Endothelial cell (in vitro differentiated cells): ENCODE data around the gene CCKAR. TPM values are rescaled to one million over a fixed set of nuclear protein-coding genes. Genes with fewer than 3 reads are reported as not detected.

Experiments used
- DNase-seq: peaks from one replicate; pipeline ENCODE4 v3.0.0; 2021; ENCODE audit warnings: low spot score
- H3K27ac Mint-ChIP-seq: one replicate; pipeline ENCODE4 v1.8.0; 2021; ENCODE audit warnings: mixed read lengths, inconsistent platforms; ENCODE audit not compliant: unreplicated experiment
- H3K27me3 Mint-ChIP-seq: one replicate; pipeline ENCODE4 v1.8.0; 2021; ENCODE audit warnings: mild to moderate bottlenecking, moderate library complexity, mixed read lengths, inconsistent platforms; ENCODE audit not compliant: unreplicated experiment
- H3K36me3 Mint-ChIP-seq: one replicate; pipeline ENCODE4 v1.8.0; 2021; ENCODE audit warnings: mild to moderate bottlenecking, low read depth, mixed read lengths, inconsistent platforms; ENCODE audit not compliant: unreplicated experiment
- H3K4me1 Mint-ChIP-seq: one replicate; pipeline ENCODE4 v1.8.0; 2021; ENCODE audit warnings: mild to moderate bottlenecking, mixed read lengths, inconsistent platforms; ENCODE audit not compliant: unreplicated experiment
- H3K4me3 Mint-ChIP-seq: one replicate; pipeline ENCODE4 v1.8.0; 2021; ENCODE audit warnings: mild to moderate bottlenecking, mixed read lengths, inconsistent platforms; ENCODE audit not compliant: unreplicated experiment
- H3K9me3 Mint-ChIP-seq: one replicate; pipeline ENCODE4 v1.8.0; 2021; ENCODE audit warnings: mixed read lengths, inconsistent platforms; ENCODE audit not compliant: unreplicated experiment
- CTCF ChIP-seq: fragments of 200-600 bp; sonication (generic); IDR thresholded peaks from one replicate; pipeline ENCODE4 v1.5.0; 2021; ENCODE audit warnings: antibody characterized with exemption; ENCODE audit not compliant: unreplicated experiment
- total RNA-seq: library from RNA; stranded (reverse); fragmentation: NEBNext Ultra II Directional; extraction: Animal tissue kit (Norgen Biotek cat#: 25700); gene quantifications from one replicate; pipeline ENCODE4 v1.2.1, GENCODE V29; 2021; ENCODE audit not compliant: unreplicated experiment

The CCKAR gene
- total RNA-seq, 1 donor from 2014 or later, result not detected

GRCh38 chr4:26454961-26455360, 35.3 kb downstream of the CCKAR start:
- no peak for DNase-seq
- Mint-ChIP-seq H3K36me3 (no peaks in the 10 kb centered on the region), H3K9me3 (no peaks in the 10 kb centered on the region), H3K27me3 (peaks cover 3% of the 10 kb centered on the region), H3K27ac (no peak overlapping the region), H3K4me3 (no peak overlapping the region), H3K4me1 (peaks cover 8% of the 10 kb centered on the region)
- no peak for TF ChIP-seq CTCF

DNA sequence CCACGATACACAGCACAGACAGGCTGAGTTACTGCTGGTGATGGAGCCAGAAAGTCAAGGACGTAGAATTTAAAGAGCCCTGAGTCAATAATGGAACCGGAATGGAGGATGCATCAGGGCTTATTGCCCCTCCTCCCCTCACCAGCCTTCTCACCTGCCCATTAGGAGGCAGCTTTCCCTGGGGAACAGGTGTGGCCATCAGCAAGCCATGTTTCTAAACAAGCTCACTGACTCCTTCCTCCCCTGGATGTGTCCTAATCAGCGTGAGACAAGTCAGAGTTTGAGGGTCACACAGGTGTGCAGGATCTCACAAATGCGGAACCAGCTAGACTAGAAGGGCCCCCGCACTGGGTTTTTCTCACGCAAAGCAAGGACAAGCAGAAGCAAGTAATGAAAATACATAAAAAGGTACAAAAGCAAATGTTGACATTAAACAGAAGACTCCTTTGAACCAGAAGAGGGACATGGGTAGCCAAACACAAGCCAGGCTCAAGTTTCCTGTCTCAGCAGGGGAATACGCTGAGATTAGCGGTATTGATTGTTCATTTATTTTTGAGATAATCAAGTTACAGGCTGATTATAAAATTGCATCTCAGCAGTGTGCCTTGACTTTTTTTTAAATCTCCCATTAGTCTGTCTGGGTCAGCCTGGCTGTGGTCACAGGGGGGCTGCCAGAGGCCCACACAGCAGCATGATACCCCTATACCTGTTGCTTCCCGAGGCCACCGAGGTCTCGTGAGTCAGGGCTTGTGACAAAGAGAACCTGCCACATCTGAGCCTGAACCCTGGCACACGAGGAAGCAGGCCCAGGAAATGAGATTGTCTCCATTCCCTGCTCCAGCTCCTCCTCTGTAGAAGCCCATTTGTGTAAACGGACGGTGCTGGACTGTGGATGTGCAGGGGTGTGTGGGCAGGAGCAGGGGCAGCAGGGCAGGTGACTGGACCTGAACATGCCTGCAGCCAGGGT, 37.4 kb downstream of the CCKAR start:
- no peaks in the 10 kb centered on the region for H3K36me3 Mint-ChIP-seq
- no peak overlapping the region for H3K27ac Mint-ChIP-seq
- no peak for TF ChIP-seq CTCF
- H3K9me3 Mint-ChIP-seq, result no peaks in the 10 kb centered on the region
- H3K27me3 Mint-ChIP-seq, result peaks cover 3% of the 10 kb centered on the region
- DNase-seq, result no peak
- H3K4me3 Mint-ChIP-seq, result no peak overlapping the region
- peaks cover 8% of the 10 kb centered on the region for H3K4me1 Mint-ChIP-seq

GRCh38 chr4:26451597-26451996, 38.7 kb downstream of the CCKAR start:
- Mint-ChIP-seq H3K4me1 (peaks cover 8% of the 10 kb centered on the region), H3K36me3 (no peaks in the 10 kb centered on the region), H3K27me3 (peaks cover 3% of the 10 kb centered on the region), H3K9me3 (no peaks in the 10 kb centered on the region), H3K4me3 (no peak overlapping the region), H3K27ac (no peak overlapping the region)
- TF ChIP-seq CTCF, result no peak
- DNase-seq, result no peak

DNA sequence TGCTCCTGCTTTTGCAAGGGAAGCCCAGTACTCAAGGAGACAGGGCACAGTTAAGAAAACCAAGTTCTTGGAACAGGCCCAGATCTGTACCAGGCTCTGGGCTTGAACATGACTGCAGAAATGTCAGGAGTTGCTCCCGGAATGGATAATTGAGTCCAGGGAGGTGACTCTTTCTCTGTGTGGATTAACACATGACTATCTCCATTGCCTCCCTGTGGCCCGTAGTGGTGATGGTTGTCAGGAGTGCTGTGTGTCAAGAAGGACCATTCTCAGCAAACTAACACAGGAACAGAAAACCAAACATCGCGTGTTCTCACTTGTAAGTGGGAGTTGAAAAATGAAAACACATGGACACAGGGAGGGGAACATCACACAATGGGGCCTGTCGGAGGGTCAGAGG, 39.9 kb downstream of the CCKAR start:
- Mint-ChIP-seq H3K27ac (no peak overlapping the region), H3K9me3 (no peaks in the 10 kb centered on the region), H3K4me1 (peaks cover 8% of the 10 kb centered on the region), H3K27me3 (peaks cover 3% of the 10 kb centered on the region), H3K4me3 (no peak overlapping the region), H3K36me3 (no peaks in the 10 kb centered on the region)
- TF ChIP-seq CTCF, result no peak
- no peak for DNase-seq

- H3K9me3 Mint-ChIP-seq, result no peaks in the 10 kb centered on the region
- H3K36me3 Mint-ChIP-seq, result peaks cover 3% of the 10 kb centered on the region
- peaks cover 3% of the 10 kb centered on the region for H3K27me3 Mint-ChIP-seq
- DNase-seq, result no peak
- H3K4me3 Mint-ChIP-seq, result no peak overlapping the region
- peaks cover 2% of the 10 kb centered on the region for H3K4me1 Mint-ChIP-seq
- TF ChIP-seq CTCF, result no peak
- no peak overlapping the region for H3K27ac Mint-ChIP-seq
Observed at GRCh38 chr4:26447378-26447777, 42.9 kb downstream of the CCKAR start.
